Measurements from ENCODE around the gene FBF1. TPM values are rescaled to one million over a fixed set of nuclear protein-coding genes. Genes with fewer than 3 reads are reported as not detected.

FBF1 gene
- total RNA-seq, 4 donors from 2014 or later = 13.9 to 18.3 (median 15.5) TPM

GRCh38 chr17:75926456-75926855, 14.4 kb downstream of the FBF1 start:
- no peak for DNase-seq
- peaks cover 0 to 40% (median 0%) of the 10 kb centered on the region in 3 donors for H3K36me3 ChIP-seq
- H3K4me3 ChIP-seq = peak overlapping the region in 2 of 4 donors; percentile 2 to 28
- no peaks in the 10 kb centered on the region for H3K27me3 ChIP-seq
- intact Hi-C loops (cut with DNase I) = no loop called here
- no peaks in the 10 kb centered on the region for H3K9me3 ChIP-seq
- H3K27ac ChIP-seq = peak overlapping the region; percentile 72 to 81 (median 75)
- WGBS, 2 donors = 55 to 73% methylated on average over 3 to 4 of the region's 4 CpGs
- H3K4me1 ChIP-seq = peaks cover 7 to 41% (median 11%) of the 10 kb centered on the region in 3 donors
- TF ChIP-seq POLR2A (IDR thresholded peaks at IDR 0.05) (no peak), CTCF (IDR thresholded peaks at IDR 0.05) (no peak)

GRCh38 chr17:75925912-75926311, 14.9 kb downstream of the FBF1 start:
- no peak overlapping the region for H3K4me3 ChIP-seq
- no peak for DNase-seq
- H3K4me1 ChIP-seq = peaks cover 7 to 41% (median 11%) of the 10 kb centered on the region in 3 donors
- peaks cover 0 to 45% (median 0%) of the 10 kb centered on the region in 3 donors for H3K36me3 ChIP-seq
- no peaks in the 10 kb centered on the region for H3K9me3 ChIP-seq
- no peaks in the 10 kb centered on the region for H3K27me3 ChIP-seq
- 84 to 95% methylated on average over 11 to 13 of the region's 15 CpGs for WGBS, 2 donors
- H3K27ac ChIP-seq = peak overlapping the region in 3 of 4 donors; percentile 72 to 81 (median 77)
- intact Hi-C loops (cut with DNase I) = no loop called here
- TF ChIP-seq CTCF (IDR thresholded peaks at IDR 0.05) = no peak
- TF ChIP-seq POLR2A (IDR thresholded peaks at IDR 0.05) = no peak

DNA sequence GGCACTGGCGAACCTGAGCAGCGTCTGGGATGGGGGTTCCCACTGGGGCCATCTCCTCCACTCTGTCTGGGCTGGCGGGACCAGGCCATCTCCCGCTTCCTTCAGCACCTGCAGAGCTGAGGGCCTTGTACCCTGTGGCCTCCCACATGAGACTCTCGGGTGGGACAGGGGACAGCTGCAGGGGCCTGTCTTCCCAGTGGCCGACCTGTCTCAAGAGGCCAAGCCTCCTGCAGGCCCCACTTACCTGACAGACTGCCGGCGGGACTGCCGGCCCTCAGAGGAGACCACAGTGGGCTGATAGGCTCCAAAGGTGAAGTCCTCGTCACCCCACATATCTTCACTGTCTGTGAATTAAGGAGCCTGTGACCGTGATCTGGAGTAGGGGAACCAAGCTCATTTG, 15.7 kb downstream of the FBF1 start:
- TF ChIP-seq CTCF (IDR thresholded peaks at IDR 0.05) (no peak), POLR2A (IDR thresholded peaks at IDR 0.05) (no peak)
- WGBS, 2 donors = 100% methylated on average over 5 of the region's 11 CpGs; no CpG with 5 or more reads in 1 of the 2 donors
- Histone ChIP-seq H3K27ac (no peak overlapping the region), H3K4me3 (no peak overlapping the region), H3K4me1 (peaks cover 7 to 41% (median 11%) of the 10 kb centered on the region in 3 donors), H3K36me3 (peaks cover 0 to 53% (median 0%) of the 10 kb centered on the region in 3 donors), H3K27me3 (no peaks in the 10 kb centered on the region), H3K9me3 (no peaks in the 10 kb centered on the region)
- intact Hi-C loops (cut with DNase I) = no loop called here
- no peak for DNase-seq

GRCh38 chr17:75922963-75923874, 17.6 kb downstream of the FBF1 start:
- no peak for DNase-seq
- Histone ChIP-seq H3K27ac (peak overlapping the region in 1 of 4 donors; percentile 9), H3K4me1 (peaks cover 7 to 41% (median 11%) of the 10 kb centered on the region in 3 donors), H3K36me3 (peaks cover 0 to 72% (median 0%) of the 10 kb centered on the region in 3 donors), H3K27me3 (no peaks in the 10 kb centered on the region), H3K4me3 (no peak overlapping the region), H3K9me3 (no peaks in the 10 kb centered on the region)
- TF ChIP-seq CTCF (IDR thresholded peaks at IDR 0.05) = no peak
- no peak for TF ChIP-seq POLR2A (IDR thresholded peaks at IDR 0.05)
- WGBS, 2 donors = 76 to 87% methylated on average over 3 to 8 of the region's 19 CpGs
- intact Hi-C loops (cut with DNase I) = no loop called here

Measured in esophagus squamous epithelium (tissue), 5 donors.